NCI-H187 treated with DMSO at 0.1 percent for 48 hours (cell line): ENCODE results near the gene MTHFD1L.

Experiments used
- DNase-seq: peaks from one replicate; lab custom pipeline; 2025; lab: John Stamatoyannopoulos, UW

The MTHFD1L gene

GRCh38 chr6:150898399-150899170, 33.1 kb downstream of the MTHFD1L start:
- DNase-seq, result no peak

- no peak for DNase-seq
Measured at GRCh38 chr6:150899231-150899630, 33.7 kb downstream of the MTHFD1L start.

- no peak for DNase-seq
Measured at GRCh38 chr6:150900049-150900448, 34.5 kb downstream of the MTHFD1L start.

- no peak for DNase-seq
Measured at GRCh38 chr6:150902142-150902776, 36.8 kb downstream of the MTHFD1L start.

- no peak for DNase-seq
Measured at GRCh38 chr6:150905769-150906168, 40.3 kb downstream of the MTHFD1L start.

- no peak for DNase-seq
Measured at GRCh38 chr6:150906641-150907326, 41.3 kb downstream of the MTHFD1L start.

GRCh38 chr6:150907383-150907782, 41.9 kb downstream of the MTHFD1L start:
- no peak for DNase-seq

GRCh38 chr6:150908901-150909300, 43.4 kb downstream of the MTHFD1L start:
- DNase-seq, result no peak

GRCh38 chr6:150910561-150910960, 45.1 kb downstream of the MTHFD1L start:
- no peak for DNase-seq

- no peak for DNase-seq
Measured at GRCh38 chr6:150914372-150914771, 48.9 kb downstream of the MTHFD1L start.

GRCh38 chr6:150915131-150915879, 49.8 kb downstream of the MTHFD1L start:
- DNase-seq, result no peak

- DNase-seq, result no peak
Measured at GRCh38 chr6:150915880-150916265, 50.4 kb downstream of the MTHFD1L start.

GRCh38 chr6:150919938-150920337, 54.4 kb downstream of the MTHFD1L start:
- DNase-seq, result no peak

GRCh38 chr6:150922137-150922536, 56.6 kb downstream of the MTHFD1L start:
- no peak for DNase-seq

GRCh38 chr6:150924808-150925589, 59.5 kb downstream of the MTHFD1L start:
- DNase-seq, result no peak

- no peak for DNase-seq
Measured at GRCh38 chr6:150925590-150925928, 60.1 kb downstream of the MTHFD1L start.

GRCh38 chr6:150925976-150926375, 60.5 kb downstream of the MTHFD1L start:
- DNase-seq, result no peak

- DNase-seq, result no peak
Measured at GRCh38 chr6:150928882-150929281, 63.4 kb downstream of the MTHFD1L start.

GRCh38 chr6:150929416-150929815, 63.9 kb downstream of the MTHFD1L start:
- DNase-seq, result no peak

- DNase-seq, result no peak
Measured at GRCh38 chr6:150930841-150931240, 65.3 kb downstream of the MTHFD1L start.

GRCh38 chr6:150931405-150931804, 65.9 kb downstream of the MTHFD1L start:
- no peak for DNase-seq

GRCh38 chr6:150932996-150933395, 67.5 kb downstream of the MTHFD1L start:
- no peak for DNase-seq
